Measurements from ENCODE around the gene HOXB9.

Gene HOXB9

GRCh38 chr17:48609033-48609432 lies 17.1 kb downstream of the HOXB9 start:
- Histone ChIP-seq H3K9me3 (ENCODE audit: control extremely low read depth in 1 of 5, control insufficient read depth in 4 of 5, insufficient read depth in 2 of 5, low read depth in 1 of 5, low read length in 4 of 5) (no peaks in the 10 kb centered on the region), H3K27me3 (replicated peaks in 2 of 5; ENCODE audit: control insufficient read depth in 4 of 5, insufficient read depth in 5 of 5, low read length in 4 of 5) (peaks cover 12 to 87% (median 30%) of the 10 kb centered on the region in 5 experiments), H3K4me3 (ENCODE audit: control insufficient read depth in 1 of 7, extremely low read depth in 1 of 7, insufficient read depth in 4 of 7, low read depth in 2 of 7, low read length in 6 of 7) (no peak overlapping the region), H3K4me1 (ENCODE audit: control extremely low read depth in 1 of 4, control insufficient read depth in 4 of 4, insufficient read depth in 4 of 4, low read length in 3 of 4) (peaks cover 0 to 48% (median 38%) of the 10 kb centered on the region in 4 experiments), H3K27ac (ENCODE audit: insufficient read depth in 1 of 2, low read depth in 1 of 2, low read length in 2 of 2, poor library complexity in 1 of 2, severe bottlenecking in 2 of 2) (no peak overlapping the region), H3K36me3 (ENCODE audit: control insufficient read depth in 4 of 4, insufficient read depth in 4 of 4, low read length in 3 of 4) (no peaks in the 10 kb centered on the region)
- ChIA-PET CTCF (interaction anchor here (1.4 to 2.1 kb wide), 3 partner anchors 8 to 20 kb away, joined by 3 to 7 read pairs (median 6); no protein-coding TSS in a partner anchor), POLR2A (no interaction called here)
- DNase-seq = no peak

GRCh38 chr17:48608494-48608834 lies 17.7 kb downstream of the HOXB9 start:
- ChIA-PET POLR2A (no interaction called here), CTCF (interaction anchor here (1.4 to 2.1 kb wide), 2 partner anchors 10 to 19 kb away, joined by 3 to 6 read pairs; no protein-coding TSS in a partner anchor)
- Histone ChIP-seq H3K4me3 (ENCODE audit: control insufficient read depth in 1 of 7, extremely low read depth in 1 of 7, insufficient read depth in 4 of 7, low read depth in 2 of 7, low read length in 6 of 7) (no peak overlapping the region), H3K27ac (ENCODE audit: insufficient read depth in 1 of 2, low read depth in 1 of 2, low read length in 2 of 2, poor library complexity in 1 of 2, severe bottlenecking in 2 of 2) (no peak overlapping the region), H3K9me3 (ENCODE audit: control extremely low read depth in 1 of 5, control insufficient read depth in 4 of 5, insufficient read depth in 2 of 5, low read depth in 1 of 5, low read length in 4 of 5) (no peaks in the 10 kb centered on the region), H3K27me3 (replicated peaks in 2 of 5; ENCODE audit: control insufficient read depth in 4 of 5, insufficient read depth in 5 of 5, low read length in 4 of 5) (peaks cover 12 to 84% (median 27%) of the 10 kb centered on the region in 5 experiments), H3K36me3 (ENCODE audit: control insufficient read depth in 4 of 4, insufficient read depth in 4 of 4, low read length in 3 of 4) (no peaks in the 10 kb centered on the region), H3K4me1 (ENCODE audit: control extremely low read depth in 1 of 4, control insufficient read depth in 4 of 4, insufficient read depth in 4 of 4, low read length in 3 of 4) (peaks cover 0 to 48% (median 34%) of the 10 kb centered on the region in 4 experiments)
- WGBS (ENCODE audit: insufficient coverage) = 100% methylated on average over 1 of the region's 1 CpG
- DNase-seq = no peak

GRCh38 chr17:48606892-48607614 lies 19.1 kb downstream of the HOXB9 start:
- no peak overlapping the region for H3K27ac ChIP-seq (ENCODE audit: insufficient read depth in 1 of 2, low read depth in 1 of 2, low read length in 2 of 2, poor library complexity in 1 of 2, severe bottlenecking in 2 of 2)
- no peak for DNase-seq
- peaks cover 12 to 82% (median 32%) of the 10 kb centered on the region in 5 experiments for H3K27me3 ChIP-seq (replicated peaks in 2 of 5; ENCODE audit: control insufficient read depth in 4 of 5, insufficient read depth in 5 of 5, low read length in 4 of 5)
- WGBS (ENCODE audit: insufficient coverage) = 96% methylated on average over 8 of the region's 9 CpGs
- ChIA-PET CTCF (interaction anchor here (1.0 to 2.1 kb wide), 4 partner anchors 8 to 313 kb away, joined by 3 to 8 read pairs (median 6); partner anchors contain the start of gene HOXB8), POLR2A (no interaction called here)
- H3K9me3 ChIP-seq (ENCODE audit: control extremely low read depth in 1 of 5, control insufficient read depth in 4 of 5, insufficient read depth in 2 of 5, low read depth in 1 of 5, low read length in 4 of 5) = no peaks in the 10 kb centered on the region
- H3K4me3 ChIP-seq (ENCODE audit: control insufficient read depth in 1 of 7, extremely low read depth in 1 of 7, insufficient read depth in 4 of 7, low read depth in 2 of 7, low read length in 6 of 7) = no peak overlapping the region
- peaks cover 0 to 47% (median 25%) of the 10 kb centered on the region in 4 experiments for H3K4me1 ChIP-seq (ENCODE audit: control extremely low read depth in 1 of 4, control insufficient read depth in 4 of 4, insufficient read depth in 4 of 4, low read length in 3 of 4)
- H3K36me3 ChIP-seq (ENCODE audit: control insufficient read depth in 4 of 4, insufficient read depth in 4 of 4, low read length in 3 of 4) = no peaks in the 10 kb centered on the region

- no peak overlapping the region for H3K4me3 ChIP-seq (ENCODE audit: control insufficient read depth in 1 of 7, extremely low read depth in 1 of 7, insufficient read depth in 4 of 7, low read depth in 2 of 7, low read length in 6 of 7)
- H3K27ac ChIP-seq (ENCODE audit: insufficient read depth in 1 of 2, low read depth in 1 of 2, low read length in 2 of 2, poor library complexity in 1 of 2, severe bottlenecking in 2 of 2) = no peak overlapping the region
- peaks cover 8 to 82% (median 32%) of the 10 kb centered on the region in 5 experiments for H3K27me3 ChIP-seq (replicated peaks in 2 of 5; ENCODE audit: control insufficient read depth in 4 of 5, insufficient read depth in 5 of 5, low read length in 4 of 5)
- H3K4me1 ChIP-seq (ENCODE audit: control extremely low read depth in 1 of 4, control insufficient read depth in 4 of 4, insufficient read depth in 4 of 4, low read length in 3 of 4) = peaks cover 0 to 47% (median 22%) of the 10 kb centered on the region in 4 experiments
- no peak for DNase-seq
- 93% methylated on average over 21 of the region's 41 CpGs for WGBS (ENCODE audit: insufficient coverage)
- ChIA-PET CTCF (interaction anchor here (1.0 to 1.9 kb wide), 3 partner anchors 8 to 313 kb away, joined by 3 to 8 read pairs (median 5); partner anchors contain the start of gene HOXB8), POLR2A (no interaction called here)
- H3K9me3 ChIP-seq (ENCODE audit: control extremely low read depth in 1 of 5, control insufficient read depth in 4 of 5, insufficient read depth in 2 of 5, low read depth in 1 of 5, low read length in 4 of 5) = no peaks in the 10 kb centered on the region
- no peaks in the 10 kb centered on the region for H3K36me3 ChIP-seq (ENCODE audit: control insufficient read depth in 4 of 4, insufficient read depth in 4 of 4, low read length in 3 of 4)
Measured at GRCh38 chr17:48605991-48606891, 19.9 kb downstream of the HOXB9 start.

- WGBS (ENCODE audit: insufficient coverage) = 94% methylated on average over 10 of the region's 10 CpGs
- H3K9me3 ChIP-seq (ENCODE audit: control extremely low read depth in 1 of 5, control insufficient read depth in 4 of 5, insufficient read depth in 2 of 5, low read depth in 1 of 5, low read length in 4 of 5) = no peaks in the 10 kb centered on the region
- H3K4me3 ChIP-seq (ENCODE audit: control insufficient read depth in 1 of 7, extremely low read depth in 1 of 7, insufficient read depth in 4 of 7, low read depth in 2 of 7, low read length in 6 of 7) = peak overlapping the region in 1 of 7 experiments; percentile 72
- peaks cover 0 to 39% (median 15%) of the 10 kb centered on the region in 4 experiments for H3K4me1 ChIP-seq (ENCODE audit: control extremely low read depth in 1 of 4, control insufficient read depth in 4 of 4, insufficient read depth in 4 of 4, low read length in 3 of 4)
- DNase-seq = no peak
- CTCF ChIA-PET = interaction anchor here (1.5 kb wide), 1 partner anchor 13 kb away, joined by 4 read pairs; no protein-coding TSS in a partner anchor
- POLR2A ChIA-PET = no interaction called here
- peaks cover 8 to 82% (median 32%) of the 10 kb centered on the region in 5 experiments for H3K27me3 ChIP-seq (replicated peaks in 2 of 5; ENCODE audit: control insufficient read depth in 4 of 5, insufficient read depth in 5 of 5, low read length in 4 of 5)
- H3K36me3 ChIP-seq (ENCODE audit: control insufficient read depth in 4 of 4, insufficient read depth in 4 of 4, low read length in 3 of 4) = no peaks in the 10 kb centered on the region
- H3K27ac ChIP-seq (ENCODE audit: insufficient read depth in 1 of 2, low read depth in 1 of 2, low read length in 2 of 2, poor library complexity in 1 of 2, severe bottlenecking in 2 of 2) = no peak overlapping the region
Measured at GRCh38 chr17:48605409-48605919, 20.7 kb downstream of the HOXB9 start.

- Histone ChIP-seq H3K4me3 (ENCODE audit: control insufficient read depth in 1 of 7, extremely low read depth in 1 of 7, insufficient read depth in 4 of 7, low read depth in 2 of 7, low read length in 6 of 7) (peak within 1 kb of the TSS in 4 of 7 experiments; percentile 13 to 72 (median 61)), H3K27ac (ENCODE audit: insufficient read depth in 1 of 2, low read depth in 1 of 2, low read length in 2 of 2, poor library complexity in 1 of 2, severe bottlenecking in 2 of 2) (peak within 1 kb of the TSS in 1 of 2 experiments; percentile 54), H3K9me3 (ENCODE audit: control extremely low read depth in 1 of 5, control insufficient read depth in 4 of 5, insufficient read depth in 2 of 5, low read depth in 1 of 5, low read length in 4 of 5) (no peaks in the 10 kb centered on the region), H3K4me1 (ENCODE audit: control extremely low read depth in 1 of 4, control insufficient read depth in 4 of 4, insufficient read depth in 4 of 4, low read length in 3 of 4) (peaks cover 0 to 33% (median 8%) of the 10 kb centered on the region in 4 experiments), H3K36me3 (ENCODE audit: control insufficient read depth in 4 of 4, insufficient read depth in 4 of 4, low read length in 3 of 4) (no peaks in the 10 kb centered on the region), H3K27me3 (replicated peaks in 2 of 5; ENCODE audit: control insufficient read depth in 4 of 5, insufficient read depth in 5 of 5, low read length in 4 of 5) (peaks cover 8 to 80% (median 32%) of the 10 kb centered on the region in 5 experiments)
- ChIA-PET POLR2A (interaction anchor here (0.8 kb wide), 1 partner anchor 1820 kb away, joined by 3 read pairs; no protein-coding TSS in a partner anchor), CTCF (interaction anchor here (1.0 to 1.5 kb wide), 2 partner anchors 12 to 342 kb away, joined by 3 to 4 read pairs; no protein-coding TSS in a partner anchor)
- 72% methylated on average over 10 of the region's 16 CpGs for WGBS (ENCODE audit: insufficient coverage)
- DNase-seq = no peak
Measured at GRCh38 chr17:48604770-48605329, 21.3 kb downstream of the HOXB9 start, which contains the start of gene HOXB6. Gene HOXB6 (minus strand): TSS chr17:48604986. CDS start chr17:48598150, 6,836 bp downstream.
